Memory B cell (primary cell): ENCODE measurements around the gene TRMT61A.

Experiments
- ATAC-seq: fragments of 150-1000 bp; cut with Tn5 transposase; 2 replicates; pipeline ENCODE4 v1.10.0; 2021; ENCODE audit warnings: low read depth, mild to moderate bottlenecking, moderate library complexity
- DNase-seq, 2 donors: peaks; one replicate each; pipeline ENCODE4 v3.0.0; 2022; ENCODE audit warnings: low spot score in 2 of 2
- H3K27ac Mint-ChIP-seq: one replicate; pipeline ENCODE4 v1.8.0; 2022; ENCODE audit warnings: mild to moderate bottlenecking, moderate library complexity, mixed read lengths
- H3K27me3 Mint-ChIP-seq: one replicate; pipeline ENCODE4 v1.8.0; 2022; ENCODE audit warnings: mixed read lengths
- H3K36me3 Mint-ChIP-seq: one replicate; pipeline ENCODE4 v1.8.0; 2022; ENCODE audit warnings: mild to moderate bottlenecking, mixed read lengths
- H3K4me1 Mint-ChIP-seq: one replicate; pipeline ENCODE4 v1.8.0; 2022; ENCODE audit warnings: mixed read lengths
- H3K4me3 Mint-ChIP-seq: one replicate; pipeline ENCODE4 v1.8.0; 2022; ENCODE audit warnings: mild to moderate bottlenecking, moderate library complexity, mixed read lengths
- H3K9me3 Mint-ChIP-seq: one replicate; pipeline ENCODE4 v1.8.0; 2022; ENCODE audit warnings: mixed read lengths

TRMT61A gene

GRCh38 chr14:103531421-103532215 lies 2.6 kb downstream of the TRMT61A start:
- Mint-ChIP-seq H3K4me1 (peaks cover 31% of the 10 kb centered on the region), H3K27ac (no peak overlapping the region), H3K4me3 (peak overlapping the region; percentile 43), H3K36me3 (peaks cover 3% of the 10 kb centered on the region), H3K27me3 (no peaks in the 10 kb centered on the region), H3K9me3 (no peaks in the 10 kb centered on the region)
- ATAC-seq (no peak), DNase-seq (no peak)

- no peaks in the 10 kb centered on the region for H3K27me3 Mint-ChIP-seq
- no peak overlapping the region for H3K4me3 Mint-ChIP-seq
- peaks cover 3% of the 10 kb centered on the region for H3K36me3 Mint-ChIP-seq
- H3K9me3 Mint-ChIP-seq, result no peaks in the 10 kb centered on the region
- no peak for ATAC-seq
- no peak overlapping the region for H3K27ac Mint-ChIP-seq
- peaks cover 25% of the 10 kb centered on the region for H3K4me1 Mint-ChIP-seq
- DNase-seq, result no peak
These were observed 3.5 kb downstream of the TRMT61A start for GRCh38 chr14:103532216-103533136.

GRCh38 chr14:103533137-103533998 lies 4.4 kb downstream of the TRMT61A start:
- no peak for DNase-seq
- Mint-ChIP-seq H3K27me3 (no peaks in the 10 kb centered on the region), H3K27ac (no peak overlapping the region), H3K36me3 (peaks cover 3% of the 10 kb centered on the region), H3K9me3 (no peaks in the 10 kb centered on the region), H3K4me1 (peaks cover 18% of the 10 kb centered on the region), H3K4me3 (no peak overlapping the region)
- no peak for ATAC-seq

GRCh38 chr14:103533999-103534575 lies 5.1 kb downstream of the TRMT61A start:
- Mint-ChIP-seq H3K27me3 (no peaks in the 10 kb centered on the region), H3K27ac (no peak overlapping the region), H3K4me3 (no peak overlapping the region), H3K4me1 (peaks cover 18% of the 10 kb centered on the region), H3K36me3 (peaks cover 3% of the 10 kb centered on the region), H3K9me3 (no peaks in the 10 kb centered on the region)
- ATAC-seq, result no peak
- no peak for DNase-seq

GRCh38 chr14:103534576-103535061 lies 5.6 kb downstream of the TRMT61A start:
- DNase-seq, result no peak
- H3K4me1 Mint-ChIP-seq, result peaks cover 17% of the 10 kb centered on the region
- no peak overlapping the region for H3K27ac Mint-ChIP-seq
- H3K9me3 Mint-ChIP-seq, result no peaks in the 10 kb centered on the region
- H3K4me3 Mint-ChIP-seq, result no peak overlapping the region
- peaks cover 2% of the 10 kb centered on the region for H3K27me3 Mint-ChIP-seq
- no peak for ATAC-seq
- H3K36me3 Mint-ChIP-seq, result peaks cover 3% of the 10 kb centered on the region

- H3K36me3 Mint-ChIP-seq, result peaks cover 3% of the 10 kb centered on the region
- H3K27me3 Mint-ChIP-seq, result peaks cover 2% of the 10 kb centered on the region
- H3K27ac Mint-ChIP-seq, result no peak overlapping the region
- no peaks in the 10 kb centered on the region for H3K9me3 Mint-ChIP-seq
- DNase-seq (no peak), ATAC-seq (no peak)
- peaks cover 12% of the 10 kb centered on the region for H3K4me1 Mint-ChIP-seq
- no peak overlapping the region for H3K4me3 Mint-ChIP-seq
These were observed 6.3 kb downstream of the TRMT61A start for GRCh38 chr14:103535081-103535890.

- peaks cover 9% of the 10 kb centered on the region for H3K4me1 Mint-ChIP-seq
- peaks cover 3% of the 10 kb centered on the region for H3K36me3 Mint-ChIP-seq
- DNase-seq (no peak), ATAC-seq (no peak)
- no peak overlapping the region for H3K27ac Mint-ChIP-seq
- peaks cover 2% of the 10 kb centered on the region for H3K27me3 Mint-ChIP-seq
- no peak overlapping the region for H3K4me3 Mint-ChIP-seq
- H3K9me3 Mint-ChIP-seq, result no peaks in the 10 kb centered on the region
These were observed 7.0 kb downstream of the TRMT61A start for GRCh38 chr14:103535891-103536565.

- H3K9me3 Mint-ChIP-seq, result no peaks in the 10 kb centered on the region
- peaks cover 2% of the 10 kb centered on the region for H3K4me1 Mint-ChIP-seq
- ATAC-seq (no peak), DNase-seq (no peak)
- H3K4me3 Mint-ChIP-seq, result no peak overlapping the region
- H3K27me3 Mint-ChIP-seq, result peaks cover 3% of the 10 kb centered on the region
- peaks cover 2% of the 10 kb centered on the region for H3K36me3 Mint-ChIP-seq
- no peak overlapping the region for H3K27ac Mint-ChIP-seq
These were observed 7.7 kb downstream of the TRMT61A start for GRCh38 chr14:103536693-103537092.

GRCh38 chr14:103537175-103537990 lies 8.4 kb downstream of the TRMT61A start:
- Mint-ChIP-seq H3K4me3 (no peak overlapping the region), H3K36me3 (no peaks in the 10 kb centered on the region), H3K27ac (no peak overlapping the region), H3K27me3 (peaks cover 6% of the 10 kb centered on the region), H3K9me3 (no peaks in the 10 kb centered on the region), H3K4me1 (peaks cover 2% of the 10 kb centered on the region)
- no peak for ATAC-seq
- no peak for DNase-seq

- H3K27ac Mint-ChIP-seq, result no peak overlapping the region
- ATAC-seq (no peak), DNase-seq (no peak)
- peaks cover 2% of the 10 kb centered on the region for H3K4me1 Mint-ChIP-seq
- H3K9me3 Mint-ChIP-seq, result no peaks in the 10 kb centered on the region
- no peaks in the 10 kb centered on the region for H3K36me3 Mint-ChIP-seq
- H3K4me3 Mint-ChIP-seq, result no peak overlapping the region
- H3K27me3 Mint-ChIP-seq, result peaks cover 6% of the 10 kb centered on the region
These were observed 9.5 kb downstream of the TRMT61A start for GRCh38 chr14:103538291-103539055.

GRCh38 chr14:103539056-103539825 lies 10.2 kb downstream of the TRMT61A start:
- peak; percentile 57 for ATAC-seq
- DNase-seq, result no peak
- Mint-ChIP-seq H3K27ac (no peak overlapping the region), H3K4me1 (peaks cover 2% of the 10 kb centered on the region), H3K27me3 (peaks cover 6% of the 10 kb centered on the region), H3K9me3 (no peaks in the 10 kb centered on the region), H3K4me3 (no peak overlapping the region), H3K36me3 (no peaks in the 10 kb centered on the region)
